Right lobe of liver (tissue), 4 donors: ENCODE measurements around the gene CCDC127.

Experiments
- CTCF ChIP-seq, 4 donors: fragments of 200-600 bp in 3 of 4; fragments of 450-650 bp in 1 of 4; IDR thresholded peaks; one replicate each; pipeline versions ENCODE4 v1.5.1 to v1.8.0; 2016 to 2022; ENCODE audit warnings: antibody characterized with exemption in 4 of 4, mild to moderate bottlenecking in 2 of 4
- POLR2A ChIP-seq: fragments of 450-650 bp; IDR thresholded peaks from one replicate; pipeline ENCODE4 v1.6.1; 2017; ENCODE audit warnings: antibody characterized with exemption, mild to moderate bottlenecking
- donor health status: DM: no; HTN: no; CAD: no.
- donor health status: DM: no; HTN: no; CAD: no.
- donor health status: DM: no; HTN: yes; CAD: no.

DNA sequence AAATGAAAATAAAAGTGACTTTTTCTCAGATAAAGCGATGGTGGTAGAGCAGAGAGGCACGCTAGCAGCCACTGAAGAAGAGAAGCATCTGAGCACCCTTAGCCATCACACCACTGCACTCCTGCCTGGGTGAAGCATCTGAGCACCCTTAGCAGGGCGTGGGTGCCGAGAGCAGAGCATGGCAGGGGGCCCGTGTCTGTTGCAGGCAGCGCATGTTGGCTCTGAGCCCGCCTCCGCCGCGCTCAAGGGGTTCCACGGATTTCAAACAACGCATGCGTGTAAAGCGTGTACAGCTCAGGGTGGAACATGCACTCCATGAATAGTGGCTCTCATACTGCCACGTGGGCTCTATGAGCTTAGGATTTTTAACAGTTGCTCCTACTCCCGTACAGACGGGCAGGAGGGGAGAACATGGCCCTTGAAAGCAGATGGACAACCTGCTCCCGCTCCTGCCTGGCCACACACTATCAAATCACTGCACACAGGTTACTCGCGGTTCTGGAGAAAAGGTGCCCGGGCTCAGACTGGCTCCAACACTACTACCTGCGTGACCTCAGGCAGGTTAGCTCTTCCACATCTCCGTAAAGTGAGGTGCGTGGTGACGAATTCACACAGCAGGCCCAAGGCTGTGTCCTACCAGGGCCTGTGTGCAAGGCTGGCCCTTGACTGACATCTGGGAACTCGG is 14.6 kb downstream of the CCDC127 start:
- TF ChIP-seq CTCF (IDR thresholded peaks at IDR 0.05) = no peak
- no peak for TF ChIP-seq POLR2A
